Renal cortex interstitium (tissue), 11 donors: ENCODE measurements around the gene INPP4B. TPM values are rescaled to one million over a fixed set of nuclear protein-coding genes. Genes with fewer than 3 reads are reported as not detected.
A peak's percentile ranks its signal among the peaks of the same experiment; 100 is the strongest.

Experiments
- DNase-seq, 11 donors: peaks; one replicate each; pipeline ENCODE4 v3.0.0-alpha.2; 2013; ENCODE audit warnings: low read depth in 9 of 11, low spot score in 4 of 11; ENCODE audit errors: extremely low read depth in 1 of 11
- polyA plus RNA-seq, 3 donors: library from polyadenylated mRNA; unstranded; fragments of 120-200 nt; gene quantifications; one replicate each; pipeline ENCODE4 v1.2.1, GENCODE V29; 2013; ENCODE audit not compliant: insufficient read length in 3 of 3

Gene INPP4B
- polyA plus RNA-seq, 3 donors: 9.2 to 11.7 (median 9.4) TPM

- DNase-seq: no peak
Observed at GRCh38 chr4:142559986-142560385, 286.1 kb downstream of the INPP4B start.

- DNase-seq: peak in 9 of 11 donors; percentile 29 to 74 (median 46)
Observed at GRCh38 chr4:142558851-142559250, 287.2 kb downstream of the INPP4B start.

GRCh38 chr4:142557239-142557801, 288.8 kb downstream of the INPP4B start:
- no peak for DNase-seq

- peak in 2 of 11 donors; percentile 13 to 26 for DNase-seq
Observed at GRCh38 chr4:142556570-142557238, 289.4 kb downstream of the INPP4B start.

- DNase-seq: no peak
Observed at GRCh38 chr4:142556048-142556447, 290.1 kb downstream of the INPP4B start.

- DNase-seq: no peak
Observed at GRCh38 chr4:142554412-142554811, 291.7 kb downstream of the INPP4B start.

GRCh38 chr4:142551517-142552305, 294.4 kb downstream of the INPP4B start:
- no peak for DNase-seq

GRCh38 chr4:142550965-142551364, 295.1 kb downstream of the INPP4B start:
- DNase-seq: no peak

- no peak for DNase-seq
Observed at GRCh38 chr4:142549726-142550463, 296.2 kb downstream of the INPP4B start.

GRCh38 chr4:142549248-142549647, 296.9 kb downstream of the INPP4B start:
- no peak for DNase-seq

GRCh38 chr4:142548491-142548890, 297.6 kb downstream of the INPP4B start:
- DNase-seq: no peak

- no peak for DNase-seq
Observed at GRCh38 chr4:142547974-142548373, 298.1 kb downstream of the INPP4B start.

GRCh38 chr4:142544594-142544993, 301.5 kb downstream of the INPP4B start:
- DNase-seq: no peak

GRCh38 chr4:142544039-142544438, 302.1 kb downstream of the INPP4B start:
- no peak for DNase-seq

- DNase-seq: no peak
Observed at GRCh38 chr4:142540483-142540804, 305.7 kb downstream of the INPP4B start.

GRCh38 chr4:142539796-142540482, 306.2 kb downstream of the INPP4B start:
- DNase-seq: no peak

- no peak for DNase-seq
Observed at GRCh38 chr4:142535009-142535408, 311.1 kb downstream of the INPP4B start.

GRCh38 chr4:142532054-142532453, 314.0 kb downstream of the INPP4B start:
- DNase-seq: no peak

- no peak for DNase-seq
Observed at GRCh38 chr4:142530728-142531127, 315.4 kb downstream of the INPP4B start.
